ENCODE measurements around the gene ADH1C.
"Not testable (repeated sequence)": the region's sequence is repeated elsewhere in the genome, so short reads cannot be mapped to it uniquely, and the experiment has no call there.

ADH1C gene

GRCh38 chr4:99352602-99353537 is at the start of gene ADH1C:
Gene ADH1C, minus strand, starts transcription at chr4:99352746. Its CDS starts 71 bp downstream, at chr4:99352675.
- DNase-seq (ENCODE audit: low spot score), result no peak

DNA sequence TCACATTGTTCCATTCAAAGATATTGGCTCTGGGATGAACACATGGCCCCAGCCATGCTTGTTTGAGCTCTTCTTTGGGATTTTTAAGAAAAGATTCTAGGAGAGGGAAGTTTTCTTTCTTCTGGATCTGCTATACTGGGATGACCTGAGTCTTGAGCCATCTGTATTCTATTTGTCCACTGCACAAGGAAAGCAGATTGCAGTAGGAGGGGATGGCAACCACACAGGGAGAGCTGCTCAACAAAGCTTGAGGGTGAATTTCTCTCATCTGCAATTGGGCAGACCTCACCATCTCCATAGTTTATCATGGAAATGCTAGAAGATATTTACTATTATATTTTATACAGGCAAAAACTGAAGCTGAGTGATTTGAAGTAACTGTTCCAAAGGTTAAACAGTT is 48.3 kb upstream of the ADH1C start:
- no peak for DNase-seq (ENCODE audit: low spot score)

DNA sequence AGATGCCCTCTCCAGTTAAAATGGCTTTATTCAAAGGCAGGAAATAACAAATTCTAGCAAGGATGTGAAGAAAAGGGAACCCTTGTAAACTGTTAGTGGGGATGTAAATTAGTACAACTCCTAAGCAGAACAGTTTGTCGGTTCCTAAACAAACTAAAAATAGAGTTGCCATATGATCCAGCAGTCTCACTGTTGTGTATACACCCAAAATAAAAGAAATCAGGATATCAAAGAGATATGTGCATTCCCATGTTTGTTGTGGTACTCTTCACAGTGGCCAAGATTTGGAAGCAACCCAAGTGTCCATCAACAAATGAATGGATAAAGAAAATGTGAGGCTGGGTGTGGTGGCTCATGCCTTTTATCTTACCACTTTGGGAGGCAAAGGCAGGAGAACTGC is 46.5 kb upstream of the ADH1C start:
- no peak for DNase-seq (ENCODE audit: low spot score)

- DNase-seq (ENCODE audit: low spot score), result no peak
Measured at GRCh38 chr4:99395595-99396364, 43.2 kb upstream of the ADH1C start.

GRCh38 chr4:99394896-99395295 is 42.4 kb upstream of the ADH1C start:
- no peak for DNase-seq (ENCODE audit: low spot score)

DNA sequence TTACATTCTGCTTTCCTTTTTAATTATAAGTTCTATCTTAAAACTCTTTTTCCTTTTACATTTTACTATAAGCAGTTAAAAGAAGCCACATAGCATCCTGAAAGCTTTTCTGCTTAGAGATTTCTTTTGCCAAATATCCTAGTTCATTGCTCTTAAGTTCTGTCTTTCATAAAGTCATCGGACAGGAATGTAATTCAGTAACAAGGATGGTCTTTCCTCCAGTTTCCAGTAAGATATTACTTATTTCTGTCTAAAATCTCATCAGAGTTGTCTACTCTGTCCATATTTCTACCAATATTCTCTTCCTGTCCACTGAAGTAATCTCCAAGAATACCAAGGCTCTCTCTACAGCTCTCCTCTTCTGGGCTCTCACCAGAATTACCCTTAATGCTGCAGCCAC is 37.5 kb upstream of the ADH1C start:
- no peak for DNase-seq (ENCODE audit: low spot score)

DNA sequence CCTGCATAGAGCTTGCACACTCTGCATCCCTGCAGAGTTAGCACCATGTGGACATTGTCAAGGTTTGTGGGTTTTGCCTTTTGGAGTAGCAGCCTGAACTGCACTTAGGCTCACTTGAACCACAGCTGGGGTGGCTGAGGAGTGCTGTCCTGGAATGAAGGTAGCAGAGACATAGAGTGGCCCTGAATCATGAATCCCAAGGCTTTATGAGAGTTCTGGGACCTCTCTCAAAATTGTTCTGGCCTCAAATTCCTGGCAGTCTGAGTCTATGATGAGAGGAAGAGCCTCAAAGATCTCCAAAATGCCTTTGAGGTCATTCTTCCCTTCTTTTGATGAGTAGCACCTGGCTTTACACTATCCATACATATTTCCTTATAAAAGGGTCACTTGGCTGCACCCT is 37.1 kb upstream of the ADH1C start:
- DNase-seq (ENCODE audit: low spot score), result no peak

- DNase-seq (ENCODE audit: low spot score), result no peak
Measured at GRCh38 chr4:99383833-99384392, 31.4 kb upstream of the ADH1C start.

GRCh38 chr4:99383399-99383798 is 30.9 kb upstream of the ADH1C start:
- no peak for DNase-seq (ENCODE audit: low spot score)

DNA sequence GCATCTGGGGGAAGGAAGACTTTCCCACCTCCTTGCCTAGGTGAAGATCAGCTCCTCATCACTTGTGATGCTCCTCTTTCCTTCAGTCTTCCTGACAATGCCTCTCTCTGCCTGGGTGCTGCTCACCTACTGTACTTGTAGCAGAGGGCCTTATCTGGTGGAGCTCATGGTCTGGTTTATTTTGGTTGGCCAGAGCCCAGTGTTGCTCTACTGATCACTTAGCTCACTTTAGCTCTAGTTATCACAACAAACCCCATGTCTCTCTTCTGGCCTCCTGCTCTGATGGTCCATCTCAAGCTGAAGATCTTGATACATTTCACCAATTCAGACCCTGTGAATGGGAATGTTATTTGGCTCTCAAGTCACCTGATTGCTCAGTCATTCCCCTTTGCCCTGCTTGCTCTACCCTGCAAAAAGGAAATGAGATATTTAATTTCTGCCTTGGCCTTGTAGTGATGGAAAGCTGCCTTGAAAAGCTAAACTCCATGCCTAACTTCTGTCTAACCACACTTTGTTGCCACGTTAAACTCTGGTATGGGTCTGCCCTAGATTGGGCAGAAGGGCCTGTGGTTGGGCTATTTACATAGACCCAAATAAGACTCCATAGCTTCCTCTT is 30.3 kb upstream of the ADH1C start:
- no peak for DNase-seq (ENCODE audit: low spot score)

DNA sequence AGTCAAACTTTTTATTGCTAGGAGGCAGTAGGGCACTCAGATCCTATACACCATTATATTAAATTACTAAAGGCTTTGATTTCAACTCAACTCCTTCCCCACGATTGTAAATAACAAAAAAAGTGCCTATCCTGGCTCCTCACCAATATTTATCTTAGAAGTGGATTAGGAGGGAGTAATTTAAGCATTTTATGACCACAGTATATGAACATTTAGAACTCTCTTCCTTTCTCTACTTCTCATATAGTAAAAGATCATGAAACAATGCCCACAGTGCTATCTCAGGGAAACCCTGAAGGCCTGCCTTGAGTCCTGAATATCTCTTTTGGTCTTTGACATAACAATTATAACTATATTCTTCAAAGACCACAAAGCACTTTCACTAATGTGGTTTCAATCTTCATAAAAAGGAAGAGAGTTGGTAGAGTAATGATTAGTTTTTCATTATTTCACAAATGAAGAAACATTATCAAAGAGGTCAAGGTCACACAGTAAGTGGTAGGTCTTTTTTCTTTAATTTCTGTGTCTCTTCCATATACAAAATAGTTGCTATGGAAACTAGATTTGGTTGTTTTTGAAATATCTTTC is 29.1 kb upstream of the ADH1C start:
- DNase-seq (ENCODE audit: low spot score), result no peak

GRCh38 chr4:99379571-99379970 is 27.0 kb upstream of the ADH1C start:
- no peak for DNase-seq (ENCODE audit: low spot score)

DNA sequence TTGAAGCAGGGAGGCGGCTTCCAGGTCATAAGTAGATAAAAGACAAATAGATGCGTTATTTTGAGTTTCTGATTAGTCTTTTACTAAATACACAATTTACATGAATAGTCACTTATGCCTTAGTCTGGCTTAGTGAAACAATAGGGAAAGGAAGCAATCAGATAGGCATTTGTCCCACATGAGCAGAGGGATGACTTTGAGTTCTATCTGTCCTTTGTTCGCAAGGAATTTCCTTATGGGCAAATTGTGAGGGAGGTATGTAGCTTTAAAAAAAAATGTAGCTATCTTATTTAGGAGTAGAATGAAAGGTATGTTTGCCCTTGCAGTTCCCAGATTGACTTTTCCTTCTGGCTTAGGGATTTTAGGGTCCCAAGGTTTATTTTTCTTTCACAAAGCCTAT is 26.3 kb upstream of the ADH1C start:
- no peak for DNase-seq (ENCODE audit: low spot score)

GRCh38 chr4:99377341-99377740 is 24.8 kb upstream of the ADH1C start:
- DNase-seq (ENCODE audit: low spot score), result not testable (repeated sequence)

- DNase-seq (ENCODE audit: low spot score), result not testable (repeated sequence)
Measured at GRCh38 chr4:99372464-99372863, 19.9 kb upstream of the ADH1C start.

DNA sequence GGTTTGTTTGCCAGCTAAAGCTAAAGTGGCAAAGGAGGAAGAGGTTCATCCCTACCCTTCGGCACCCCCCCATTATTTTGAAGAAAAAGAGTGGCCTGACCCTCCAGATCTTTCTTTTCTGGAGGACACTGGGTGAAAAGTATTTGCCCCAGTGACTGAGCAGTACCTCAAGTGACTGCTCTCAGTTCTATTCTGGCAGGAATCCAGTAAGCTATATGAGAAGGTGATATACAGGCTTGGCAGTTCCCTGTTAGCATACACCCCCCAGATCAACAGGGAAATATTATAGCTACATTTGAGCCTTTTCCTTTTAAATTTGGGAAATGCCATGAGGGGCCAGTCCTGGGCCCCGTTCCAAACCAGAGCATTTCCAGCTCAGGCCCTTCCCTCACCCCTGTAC is 15.3 kb upstream of the ADH1C start:
- not testable (repeated sequence) for DNase-seq (ENCODE audit: low spot score)

- DNase-seq (ENCODE audit: low spot score), result no peak
Measured at GRCh38 chr4:99366491-99366890, 13.9 kb upstream of the ADH1C start.

DNA sequence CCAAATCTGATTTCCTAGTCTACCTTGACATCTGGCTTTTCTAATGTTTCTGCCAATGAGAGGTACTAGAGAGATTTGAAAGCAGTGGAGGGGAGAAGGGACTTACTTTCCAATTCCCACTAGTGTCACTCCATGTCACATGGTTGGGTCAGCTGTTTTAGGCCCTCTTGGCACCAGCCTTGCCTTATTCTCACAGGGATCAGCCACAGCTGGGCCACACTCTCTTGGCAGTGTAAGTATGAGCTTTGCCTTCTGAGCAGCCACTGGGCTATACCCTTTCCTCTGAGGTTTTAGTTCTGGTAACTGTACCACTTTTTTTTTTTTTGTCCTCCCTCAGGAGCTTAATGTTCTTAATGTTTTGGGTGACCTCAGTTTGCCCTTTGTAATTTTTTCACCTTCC is 10.2 kb upstream of the ADH1C start:
- no peak for DNase-seq (ENCODE audit: low spot score)

DNA sequence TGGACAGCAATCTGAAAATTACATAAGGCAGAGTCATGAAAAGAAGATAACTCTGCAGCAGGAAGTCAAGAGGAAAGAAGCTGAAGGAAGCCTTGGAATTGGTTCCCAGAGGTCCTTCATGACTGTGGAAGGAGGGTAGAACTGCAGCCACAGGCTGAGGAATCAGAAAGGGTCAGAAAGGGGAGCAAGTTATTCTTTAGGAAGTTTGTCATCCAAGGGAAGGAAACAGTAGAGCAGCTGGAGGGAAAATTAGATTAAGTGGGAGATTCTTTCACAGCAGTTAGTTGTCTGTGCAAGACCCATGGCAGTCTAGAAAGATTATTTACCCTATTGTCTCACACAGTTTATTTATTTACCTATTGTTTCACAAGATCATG is 9.3 kb upstream of the ADH1C start:
- DNase-seq (ENCODE audit: low spot score), result no peak

- no peak for DNase-seq (ENCODE audit: low spot score)
Measured at GRCh38 chr4:99361268-99361898, 8.8 kb upstream of the ADH1C start.

GRCh38 chr4:99359480-99360204 is 7.1 kb upstream of the ADH1C start:
- DNase-seq (ENCODE audit: low spot score), result no peak
